NCI-H510A (cell line): ENCODE measurements around the gene KRTAP12-3.
"Not testable (repeated sequence)": the region's sequence is repeated elsewhere in the genome, so short reads cannot be mapped to it uniquely, and the experiment has no call there.

Experiments
- DNase-seq: peaks from one replicate; lab custom pipeline; 2025; lab: John Stamatoyannopoulos, UW

Gene KRTAP12-3, protein sequence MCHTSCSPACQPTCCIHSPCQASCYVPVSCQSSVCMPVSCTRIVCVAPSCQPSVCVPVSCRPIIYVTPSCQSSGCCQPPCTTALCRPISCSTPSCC

GRCh38 chr21:44657635-44658540, at the start of gene KRTAP12-3:
Gene KRTAP12-3, plus strand, starts transcription at chr21:44657932. Its CDS starts 48 bp downstream, at chr21:44657980.
- no peak for DNase-seq

GRCh38 chr21:44609193-44609592, 48.5 kb upstream of the KRTAP12-3 start:
- DNase-seq, result no peak

DNA sequence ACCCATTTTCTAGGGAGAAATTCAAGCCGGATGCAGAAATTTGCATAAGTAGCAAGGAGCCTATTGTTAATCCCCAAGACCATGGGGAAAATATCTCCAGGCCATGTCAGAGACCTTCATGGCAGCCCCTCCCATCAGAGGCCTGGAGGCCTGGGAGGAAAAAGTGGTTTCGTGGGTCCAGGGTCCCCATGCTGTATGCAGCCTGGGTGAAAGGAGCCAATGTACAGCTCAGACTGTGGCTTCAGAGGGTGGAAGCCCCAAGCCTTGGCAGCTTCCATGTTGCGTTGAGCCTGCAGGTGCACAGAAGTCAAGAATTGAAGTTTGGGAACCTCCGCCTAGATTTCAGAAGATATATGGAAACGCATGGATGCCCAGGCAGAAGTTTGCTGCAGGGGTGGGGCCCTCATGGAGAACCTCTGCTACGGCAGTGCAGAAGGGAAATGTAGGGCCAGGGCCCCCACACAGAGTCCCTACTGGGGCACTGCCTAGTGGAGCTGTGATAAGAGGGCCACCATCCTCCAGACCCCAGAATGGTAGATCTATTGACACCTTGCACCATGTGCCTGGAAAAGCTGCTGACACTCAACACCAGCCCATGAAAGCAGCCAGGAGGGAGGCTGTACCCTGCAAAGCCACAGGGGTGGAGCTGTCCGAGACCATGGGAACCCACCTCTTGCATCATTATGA, 47.4 kb upstream of the KRTAP12-3 start:
- DNase-seq, result not testable (repeated sequence)

GRCh38 chr21:44611551-44611950, 46.2 kb upstream of the KRTAP12-3 start:
- no peak for DNase-seq

DNA sequence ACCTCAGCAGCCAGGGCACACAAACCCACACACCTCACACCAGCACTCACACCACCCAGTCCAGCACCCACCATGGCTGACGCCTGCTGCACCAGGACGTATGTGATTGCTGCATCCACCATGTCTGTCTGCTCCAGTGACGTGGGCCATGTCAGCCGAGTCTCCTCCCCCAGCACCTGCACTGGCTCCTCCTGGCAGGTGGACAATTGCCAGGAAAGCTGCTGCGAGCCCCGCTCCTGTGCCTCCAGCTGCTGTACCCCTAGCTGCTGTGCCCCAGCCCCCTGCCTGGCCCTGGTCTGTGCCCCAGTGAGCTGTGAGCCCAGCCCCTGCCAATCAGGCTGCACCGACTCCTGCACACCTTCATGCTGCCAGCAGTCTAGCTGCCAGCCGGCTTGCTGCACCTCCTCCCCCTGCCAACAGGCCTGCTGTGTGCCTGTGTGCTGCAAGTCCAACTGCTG, 45.7 kb upstream of the KRTAP12-3 start, which contains the start of gene KRTAP10-8:
Gene KRTAP10-8, plus strand, starts transcription at position 51 of the 458 bp plus-strand sequence. Its CDS starts 22 bp downstream, at position 73.
- no peak for DNase-seq

DNA sequence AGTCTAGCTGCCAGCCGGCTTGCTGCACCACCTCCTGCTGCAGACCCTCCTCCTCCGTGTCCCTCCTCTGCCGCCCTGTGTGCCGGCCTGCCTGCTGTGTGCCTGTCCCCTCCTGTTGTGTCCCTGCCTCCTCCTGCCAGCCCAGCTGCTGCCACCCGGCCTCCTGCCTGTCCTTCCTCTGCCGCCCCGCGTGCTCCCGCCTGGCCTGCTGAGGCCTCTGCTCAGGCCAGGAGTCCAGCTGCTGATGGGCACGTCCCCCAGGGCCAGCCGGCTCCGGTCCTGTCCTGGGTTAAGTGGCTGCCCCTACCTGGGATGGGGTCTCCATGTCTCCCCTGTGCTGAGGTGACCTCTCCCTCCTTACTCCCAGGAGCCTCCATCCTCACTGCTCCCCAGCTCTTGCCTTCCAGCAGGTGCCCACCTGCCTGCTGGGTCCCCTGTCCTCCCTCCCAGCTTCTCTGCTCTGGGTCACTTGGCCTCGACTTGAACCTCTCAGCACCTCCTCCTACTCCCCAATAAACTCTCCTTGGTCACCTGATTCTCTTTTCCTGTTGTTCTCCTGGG, 45.0 kb upstream of the KRTAP12-3 start:
- no peak for DNase-seq

- DNase-seq, result no peak
Observed at GRCh38 chr21:44613386-44614155, 44.2 kb upstream of the KRTAP12-3 start.

GRCh38 chr21:44614161-44614631, 43.5 kb upstream of the KRTAP12-3 start:
- DNase-seq, result no peak

DNA sequence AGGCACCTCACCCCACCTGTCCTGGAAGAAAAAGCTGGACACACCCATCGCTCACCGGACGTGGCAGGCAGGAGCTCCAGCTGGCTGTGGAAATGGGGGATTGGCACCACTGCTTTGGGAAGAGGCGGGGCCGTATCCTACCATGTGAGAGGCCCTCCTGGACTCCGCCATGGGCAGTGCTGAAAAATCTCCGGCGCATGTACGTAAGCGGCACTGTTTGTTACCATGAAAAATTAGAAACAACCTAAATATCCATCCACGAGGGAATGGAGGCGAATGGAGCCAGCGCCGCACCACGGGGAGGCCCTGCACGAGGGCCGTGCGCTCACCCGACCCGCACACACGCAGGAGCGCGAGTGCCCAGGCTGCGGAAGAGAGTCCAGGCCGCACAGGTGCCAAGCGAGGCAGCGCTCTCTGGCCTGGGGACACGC, 42.8 kb upstream of the KRTAP12-3 start:
- DNase-seq, result no peak

DNA sequence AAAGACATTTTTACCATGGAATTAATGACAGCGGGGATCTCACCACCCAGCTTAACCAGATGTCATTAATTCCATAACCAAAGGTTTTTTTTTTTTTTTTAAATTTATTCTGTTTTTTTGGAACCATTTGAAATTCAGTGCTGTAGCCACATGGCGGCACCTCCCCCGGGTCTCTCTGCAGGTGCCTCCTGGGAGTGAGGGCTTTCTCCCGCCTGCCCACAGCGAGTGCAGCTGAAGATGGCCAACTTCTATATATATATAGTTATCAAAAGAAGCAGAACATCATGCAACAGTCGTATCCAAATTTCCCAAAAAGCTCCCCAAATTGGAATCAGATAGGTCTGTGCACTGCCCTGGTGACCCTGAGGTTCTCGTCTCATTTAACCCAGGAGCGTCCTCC, 42.3 kb upstream of the KRTAP12-3 start:
- no peak for DNase-seq

GRCh38 chr21:44615911-44616590, 41.7 kb upstream of the KRTAP12-3 start:
- DNase-seq, result no peak

- DNase-seq, result no peak
Observed at GRCh38 chr21:44616591-44616926, 41.2 kb upstream of the KRTAP12-3 start.

DNA sequence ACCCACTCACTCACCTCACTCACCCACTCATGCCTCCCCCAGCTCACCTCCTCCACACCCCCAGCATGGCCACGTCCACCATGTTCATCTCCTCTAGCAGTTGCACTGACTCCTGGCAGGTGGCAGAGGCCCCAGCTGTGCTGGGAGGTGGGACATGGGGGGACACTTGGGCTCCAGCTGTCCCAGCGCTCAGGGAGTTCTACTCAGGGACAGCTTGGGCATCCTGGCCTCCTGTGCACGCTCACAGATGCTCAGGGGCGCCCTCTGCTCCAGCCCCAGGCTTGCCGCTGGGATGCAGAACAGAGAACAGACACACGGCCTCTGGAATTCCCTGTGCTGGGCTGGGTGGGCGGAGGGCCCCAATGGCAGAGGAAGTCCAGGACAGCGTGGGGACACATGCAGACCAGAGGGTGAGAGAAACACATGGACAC, 40.6 kb upstream of the KRTAP12-3 start:
- no peak for DNase-seq

- no peak for DNase-seq
Observed at GRCh38 chr21:44618504-44618903, 39.2 kb upstream of the KRTAP12-3 start.

DNA sequence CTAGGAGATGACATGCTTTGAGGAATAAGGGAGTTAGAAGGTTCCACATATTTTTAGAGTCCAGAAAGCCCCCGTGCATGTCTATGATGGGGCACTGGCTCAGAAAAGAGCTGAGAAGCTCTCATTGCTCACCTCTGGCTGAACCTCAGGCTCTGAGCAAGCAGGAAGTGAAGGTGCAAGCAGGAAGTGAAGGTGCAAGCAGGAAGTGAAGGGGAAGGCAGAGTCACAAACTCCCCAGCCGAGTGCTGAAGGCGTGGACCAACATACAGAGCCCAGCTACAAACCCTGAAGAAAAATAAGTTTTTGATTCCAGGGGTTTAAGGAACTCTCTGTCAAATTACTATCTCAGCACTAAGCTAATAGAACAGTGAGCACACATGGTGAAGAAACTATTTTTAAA, 38.8 kb upstream of the KRTAP12-3 start:
- no peak for DNase-seq

DNA sequence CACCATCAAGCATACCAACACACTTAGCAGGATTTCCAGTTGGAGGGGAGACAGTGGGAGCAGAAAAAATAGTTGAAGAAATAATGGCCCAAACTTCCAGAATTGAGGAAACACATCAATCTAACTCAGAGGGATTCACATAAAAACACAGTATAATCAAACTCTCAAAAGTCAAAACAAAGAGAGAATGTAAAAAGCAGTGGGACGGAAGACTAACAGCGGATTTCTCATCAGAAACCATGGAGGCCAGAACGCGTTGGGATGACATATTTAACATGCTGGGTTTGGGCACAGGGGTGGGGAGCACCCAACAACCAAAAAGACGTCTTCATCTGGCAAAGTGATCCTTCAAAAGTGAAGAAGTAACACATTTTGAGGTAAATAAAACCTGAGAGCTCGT, 37.8 kb upstream of the KRTAP12-3 start:
- no peak for DNase-seq

GRCh38 chr21:44623575-44623974, 34.2 kb upstream of the KRTAP12-3 start:
- DNase-seq, result no peak

GRCh38 chr21:44625756-44626155, 32.0 kb upstream of the KRTAP12-3 start:
- DNase-seq, result no peak

DNA sequence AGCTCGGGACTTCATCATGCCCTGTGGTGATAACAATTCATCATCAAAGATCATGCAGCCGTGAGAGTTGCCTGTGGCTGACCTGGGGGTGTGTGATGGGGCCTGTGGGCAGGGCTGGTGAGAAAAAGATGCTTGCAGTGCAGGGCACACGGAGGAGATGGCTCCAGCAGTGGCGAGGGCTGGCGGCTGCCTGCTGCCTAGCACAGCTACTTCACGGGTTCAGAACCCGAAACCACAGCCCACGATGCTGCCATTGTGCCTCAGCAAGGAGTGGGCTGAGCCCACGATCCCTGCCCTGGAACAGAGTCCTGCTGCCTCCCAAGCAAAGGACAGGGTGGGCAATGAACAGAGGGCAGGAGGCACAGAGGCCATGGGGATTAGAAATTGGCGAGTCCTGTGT, 31.5 kb upstream of the KRTAP12-3 start:
- no peak for DNase-seq

DNA sequence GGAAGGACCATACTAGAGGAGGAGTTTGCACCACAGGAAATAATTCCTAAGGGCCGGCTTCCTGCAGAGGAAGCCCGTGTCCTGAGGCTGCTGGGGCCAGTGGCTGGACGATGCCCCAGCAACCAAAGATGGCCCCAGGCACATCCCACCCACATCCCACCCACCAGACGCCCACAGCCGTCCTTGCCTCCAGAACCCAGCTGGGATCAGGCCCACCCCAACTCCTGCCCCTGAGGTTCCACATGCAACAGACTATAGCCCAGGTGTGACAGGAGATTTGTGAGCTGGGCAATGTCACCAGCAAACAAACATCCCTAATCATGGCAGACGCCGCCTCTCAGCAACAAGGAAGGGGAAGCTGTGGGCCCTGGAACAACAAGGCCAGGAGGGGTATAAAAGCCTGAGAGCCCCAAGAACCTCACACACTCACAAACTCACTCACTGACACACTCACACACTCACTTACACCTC, 31.0 kb upstream of the KRTAP12-3 start, which contains the start of gene KRTAP10-9:
Gene KRTAP10-9, plus strand, starts transcription at position 421 of the 471 bp plus-strand sequence. CDS start 79 bp downstream, outside the sequence.
- no peak for DNase-seq
